HEK293 (cell line): Measurements from ENCODE around the gene CRACR2A.

Experiments used
- CTCF ChIA-PET: fragments of 350-600 bp; formaldehyde crosslinking; extraction: SDS; loops from one replicate; lab custom pipeline; 2021; ENCODE audit warnings: antibody characterized with exemption; lab: Yijun Ruan, JAX
- POLR2A ChIA-PET: fragments of 300-600 bp; formaldehyde crosslinking; extraction: SDS; loops from one replicate; lab custom pipeline; 2020; ENCODE audit warnings: antibody characterized with exemption, inconsistent platforms; lab: Yijun Ruan, JAX
- H3K27ac ChIP-seq: fragments of 200-500 bp; sonication (Bioruptor generic); 2 replicates; pipeline ENCODE4 v1.5.1; 2014; ENCODE audit warnings: low read depth, low read length, control low read depth, inconsistent platforms; ENCODE audit errors: extremely low read depth
- H3K36me3 ChIP-seq, 2 experiments: fragments of 200-500 bp in 1 of 2; sonication (Bioruptor generic) in 1 of 2; 1 replicate in 1 of 2; 2 replicates in 1 of 2; pipeline ENCODE4 v1.5.1; 2014 to 2017; ENCODE audit warnings: inconsistent platforms in 2 of 2, low read length in 2 of 2; ENCODE audit not compliant: control insufficient read depth in 2 of 2, insufficient read depth in 1 of 2
- H3K4me1 ChIP-seq: fragments of 200-500 bp; sonication (Bioruptor generic); 2 replicates; pipeline ENCODE4 v1.5.1; 2014; ENCODE audit warnings: mild to moderate bottlenecking, low read length, inconsistent platforms; ENCODE audit not compliant: control insufficient read depth, insufficient read depth
- H3K4me3 ChIP-seq: 2 replicates; pipeline ENCODE4 v1.5.1; 2011; ENCODE audit warnings: low read depth, mild to moderate bottlenecking, control low read depth, low read length, moderate library complexity
- H3K9me3 ChIP-seq: fragments of 200-500 bp; sonication (Bioruptor generic); 2 replicates; pipeline ENCODE4 v1.5.1; 2014; ENCODE audit warnings: low read depth, low read length, inconsistent platforms; ENCODE audit not compliant: control insufficient read depth, insufficient read depth
- WT1 ChIP-seq: fragments of 450-650 bp; formaldehyde crosslinking; IDR thresholded peaks from 2 replicates; pipeline ENCODE4 v1.5.1; 2016; ENCODE audit warnings: missing biosample characterization, missing genetic modification characterization
- YY1 ChIP-seq: fragments of 450-650 bp; formaldehyde crosslinking; IDR thresholded peaks from 2 replicates; pipeline ENCODE4 v1.5.1; 2018; ENCODE audit warnings: missing biosample characterization, missing genetic modification characterization
- ZFP41 ChIP-seq: fragments of 450-650 bp; formaldehyde crosslinking; IDR thresholded peaks from 2 replicates; pipeline ENCODE4 v1.5.1; 2016; ENCODE audit warnings: missing biosample characterization, missing genetic modification characterization, borderline replicate concordance
- ZIC2 ChIP-seq: fragments of 450-650 bp; formaldehyde crosslinking; IDR thresholded peaks from 2 replicates; pipeline ENCODE4 v1.5.1; 2016; ENCODE audit warnings: missing biosample characterization, missing genetic modification characterization
- ZNF133 ChIP-seq: fragments of 450-650 bp; formaldehyde crosslinking; IDR thresholded peaks from 2 replicates; pipeline ENCODE4 v1.5.1; 2016; ENCODE audit warnings: missing biosample characterization, missing genetic modification characterization
- ZNF140 ChIP-seq: fragments of 450-650 bp; formaldehyde crosslinking; IDR thresholded peaks from 2 replicates; pipeline ENCODE4 v1.5.1; 2016; ENCODE audit warnings: missing biosample characterization, missing genetic modification characterization
- ZNF274 ChIP-seq, 2 experiments: fragments of 200-500 bp in 1 of 2; fragments of 450-650 bp in 1 of 2; sonication (Bioruptor generic) in 1 of 2; formaldehyde crosslinking in 1 of 2; IDR thresholded peaks; 2 replicates each; pipeline versions ENCODE4 v1.5.1 to v1.6.1; 2014 to 2016; ENCODE audit warnings: borderline replicate concordance in 1 of 2, inconsistent platforms in 1 of 2, low read length in 1 of 2, missing biosample characterization in 1 of 2, missing genetic modification characterization in 1 of 2
- ZNF311 ChIP-seq: fragments of 450-650 bp; formaldehyde crosslinking; IDR thresholded peaks from 2 replicates; pipeline ENCODE4 v1.5.1; 2017; ENCODE audit warnings: missing biosample characterization, missing genetic modification characterization, borderline replicate concordance
- ZNF354C ChIP-seq: fragments of 450-650 bp; formaldehyde crosslinking; IDR thresholded peaks from 2 replicates; pipeline ENCODE4 v1.5.1; 2016; ENCODE audit warnings: missing biosample characterization, missing genetic modification characterization, low read depth, borderline replicate concordance
- ZNF394 ChIP-seq: fragments of 450-650 bp; formaldehyde crosslinking; IDR thresholded peaks from 2 replicates; pipeline ENCODE4 v1.5.1; 2016; ENCODE audit warnings: missing biosample characterization, missing genetic modification characterization, mild to moderate bottlenecking, moderate library complexity, borderline replicate concordance
- ZNF48 ChIP-seq: fragments of 450-650 bp; formaldehyde crosslinking; IDR thresholded peaks from 2 replicates; pipeline ENCODE4 v1.5.1; 2016; ENCODE audit warnings: missing biosample characterization, missing genetic modification characterization
- ZNF544 ChIP-seq: fragments of 450-650 bp; formaldehyde crosslinking; IDR thresholded peaks from 2 replicates; pipeline ENCODE4 v1.5.0; 2017; ENCODE audit warnings: missing biosample characterization, missing genetic modification characterization
- ZNF629 ChIP-seq: fragments of 450-650 bp; formaldehyde crosslinking; IDR thresholded peaks from 2 replicates; pipeline ENCODE4 v1.5.1; 2017; ENCODE audit warnings: missing biosample characterization, missing genetic modification characterization
- ZNF658 ChIP-seq: fragments of 450-650 bp; formaldehyde crosslinking; IDR thresholded peaks from 2 replicates; pipeline ENCODE4; 2016; ENCODE audit warnings: missing biosample characterization, missing genetic modification characterization
- ZNF677 ChIP-seq: fragments of 450-650 bp; IDR thresholded peaks from 2 replicates; pipeline ENCODE4 v1.5.0; 2018; ENCODE audit warnings: missing biosample characterization, mild to moderate bottlenecking, missing genetic modification characterization, moderate library complexity
- TF ChIP-seq, protein P1 (sequence below): fragments of 450-650 bp; IDR thresholded peaks from 2 replicates; pipeline ENCODE4 v1.5.1; 2018; ENCODE audit warnings: missing biosample characterization, mild to moderate bottlenecking, missing genetic modification characterization
- TF ChIP-seq, protein P2 (sequence below): fragments of 450-650 bp; formaldehyde crosslinking; IDR thresholded peaks from 2 replicates; pipeline ENCODE4 v1.5.1; 2016; ENCODE audit warnings: missing biosample characterization, missing genetic modification characterization
- TF ChIP-seq, protein P3 (sequence below): fragments of 450-650 bp; formaldehyde crosslinking; IDR thresholded peaks from 2 replicates; pipeline ENCODE4 v1.5.0; 2017; ENCODE audit warnings: missing biosample characterization, missing genetic modification characterization, borderline replicate concordance
- TF ChIP-seq, protein P4 (sequence below): fragments of 450-650 bp; formaldehyde crosslinking; IDR thresholded peaks from 2 replicates; pipeline ENCODE4 v1.5.1; 2016; ENCODE audit warnings: missing biosample characterization, missing genetic modification characterization

CRACR2A gene

DNA sequence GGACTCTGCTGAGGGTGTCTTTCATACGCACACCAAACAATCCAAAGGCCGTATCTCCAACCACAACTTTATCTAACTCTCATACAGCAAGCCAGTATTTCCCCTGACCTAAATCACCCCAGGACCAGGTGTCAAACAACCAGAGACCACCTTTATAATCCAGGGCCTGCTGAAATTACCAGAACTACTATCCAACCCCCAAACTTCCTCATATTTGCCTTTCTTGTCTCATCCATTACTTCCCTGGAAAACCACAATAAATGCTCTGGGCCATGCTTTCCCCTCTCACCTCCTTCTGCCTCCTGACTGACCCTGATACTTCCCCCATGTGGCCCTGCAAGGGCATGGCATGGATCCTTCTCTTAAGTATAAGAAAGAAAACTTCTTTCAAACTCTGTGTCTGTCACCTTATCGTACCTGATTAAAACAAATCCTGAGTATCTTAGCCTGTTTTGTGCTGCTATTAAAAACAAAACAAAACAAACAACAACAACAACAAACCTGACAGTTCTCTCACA, 44.7 kb upstream of the CRACR2A start:
- POLR2A ChIA-PET: no interaction called here
- CTCF ChIA-PET: interaction anchor here (1.3 to 1.9 kb wide), 2 partner anchors 11 to 497 kb away, joined by 3 to 8 read pairs; no protein-coding TSS in a partner anchor

DNA sequence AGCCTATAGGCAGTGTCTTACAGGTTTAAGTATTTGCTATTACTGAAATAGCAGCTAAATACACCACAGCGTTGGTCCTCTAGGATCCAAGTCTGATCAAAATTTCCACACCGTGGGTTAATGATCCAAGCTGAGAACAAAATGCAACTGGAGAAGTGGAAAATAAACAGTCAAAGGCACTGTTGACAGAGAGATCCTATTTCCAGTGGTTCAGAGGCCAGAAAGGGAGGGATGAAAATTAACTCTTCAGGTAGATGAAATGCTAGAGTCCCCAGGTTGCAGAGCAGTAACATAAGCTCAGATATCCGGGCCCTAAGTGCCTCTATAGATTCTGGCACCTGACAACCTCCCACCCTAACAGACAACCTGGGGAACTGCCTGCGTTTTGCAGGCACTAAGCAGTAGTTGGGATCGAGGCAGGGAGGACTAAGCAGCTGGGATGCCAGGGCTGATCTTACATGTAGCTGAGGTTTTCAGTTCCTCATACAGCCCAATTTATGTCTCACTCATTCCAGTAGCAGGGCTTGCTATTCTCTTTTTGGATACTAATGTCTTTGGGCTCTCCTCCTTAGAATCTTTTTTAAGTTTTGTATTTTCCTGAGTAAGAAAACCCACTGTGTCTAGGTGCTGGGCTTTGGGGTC, 42.7 kb upstream of the CRACR2A start:
- Histone ChIP-seq H3K27ac (no peak overlapping the region), H3K36me3 (no peaks in the 10 kb centered on the region), H3K4me3 (no peak overlapping the region), H3K4me1 (no peaks in the 10 kb centered on the region), H3K9me3 (no peaks in the 10 kb centered on the region)
- TF ChIP-seq ZNF354C (tag by site-specific recombination) (no peak), ZNF629 (tag by site-specific recombination) (no peak), WT1 (tag by site-specific recombination) (peak; percentile 33; the same call in 1 of the 2 replicates), ZNF677 (tag by site-specific recombination) (peak; percentile 71; the same call in 1 of the 2 replicates)
- TF ChIP-seq, protein P1, sequence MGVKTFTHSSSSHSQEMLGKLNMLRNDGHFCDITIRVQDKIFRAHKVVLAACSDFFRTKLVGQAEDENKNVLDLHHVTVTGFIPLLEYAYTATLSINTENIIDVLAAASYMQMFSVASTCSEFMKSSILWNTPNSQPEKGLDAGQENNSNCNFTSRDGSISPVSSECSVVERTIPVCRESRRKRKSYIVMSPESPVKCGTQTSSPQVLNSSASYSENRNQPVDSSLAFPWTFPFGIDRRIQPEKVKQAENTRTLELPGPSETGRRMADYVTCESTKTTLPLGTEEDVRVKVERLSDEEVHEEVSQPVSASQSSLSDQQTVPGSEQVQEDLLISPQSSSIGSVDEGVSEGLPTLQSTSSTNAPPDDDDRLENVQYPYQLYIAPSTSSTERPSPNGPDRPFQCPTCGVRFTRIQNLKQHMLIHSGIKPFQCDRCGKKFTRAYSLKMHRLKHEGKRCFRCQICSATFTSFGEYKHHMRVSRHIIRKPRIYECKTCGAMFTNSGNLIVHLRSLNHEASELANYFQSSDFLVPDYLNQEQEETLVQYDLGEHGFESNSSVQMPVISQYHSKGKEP (tag by site-specific recombination): no peak
- TF ChIP-seq, protein P2, sequence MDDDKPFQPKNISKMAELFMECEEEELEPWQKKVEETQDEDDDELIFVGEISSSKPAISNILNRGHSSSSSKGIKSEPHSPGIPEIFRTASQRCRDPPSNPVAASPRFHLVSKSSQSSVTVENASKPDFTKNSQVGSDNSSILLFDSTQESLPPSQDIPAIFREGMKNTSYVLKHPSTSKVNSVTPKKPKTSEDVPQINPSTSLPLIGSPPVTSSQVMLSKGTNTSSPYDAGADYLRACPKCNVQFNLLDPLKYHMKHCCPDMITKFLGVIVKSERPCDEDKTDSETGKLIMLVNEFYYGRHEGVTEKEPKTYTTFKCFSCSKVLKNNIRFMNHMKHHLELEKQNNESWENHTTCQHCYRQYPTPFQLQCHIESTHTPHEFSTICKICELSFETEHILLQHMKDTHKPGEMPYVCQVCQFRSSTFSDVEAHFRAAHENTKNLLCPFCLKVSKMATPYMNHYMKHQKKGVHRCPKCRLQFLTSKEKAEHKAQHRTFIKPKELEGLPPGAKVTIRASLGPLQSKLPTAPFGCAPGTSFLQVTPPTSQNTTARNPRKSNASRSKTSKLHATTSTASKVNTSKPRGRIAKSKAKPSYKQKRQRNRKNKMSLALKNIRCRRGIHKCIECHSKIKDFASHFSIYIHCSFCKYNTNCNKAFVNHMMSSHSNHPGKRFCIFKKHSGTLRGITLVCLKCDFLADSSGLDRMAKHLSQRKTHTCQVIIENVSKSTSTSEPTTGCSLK (tag by site-specific recombination): no peak
- POLR2A ChIA-PET: no interaction called here
- CTCF ChIA-PET: interaction anchor here (0.6 to 3.6 kb wide), 5 partner anchors 8 to 504 kb away, joined by 3 to 22 read pairs (median 6); no protein-coding TSS in a partner anchor

More for the DNA sequence above, 44.7 kb upstream of the CRACR2A start:
- Histone ChIP-seq H3K4me3 (no peak overlapping the region), H3K27ac (no peak overlapping the region), H3K36me3 (no peaks in the 10 kb centered on the region), H3K9me3 (no peaks in the 10 kb centered on the region), H3K4me1 (no peaks in the 10 kb centered on the region)
- TF ChIP-seq ZNF140: no peak
- TF ChIP-seq, protein P3, sequence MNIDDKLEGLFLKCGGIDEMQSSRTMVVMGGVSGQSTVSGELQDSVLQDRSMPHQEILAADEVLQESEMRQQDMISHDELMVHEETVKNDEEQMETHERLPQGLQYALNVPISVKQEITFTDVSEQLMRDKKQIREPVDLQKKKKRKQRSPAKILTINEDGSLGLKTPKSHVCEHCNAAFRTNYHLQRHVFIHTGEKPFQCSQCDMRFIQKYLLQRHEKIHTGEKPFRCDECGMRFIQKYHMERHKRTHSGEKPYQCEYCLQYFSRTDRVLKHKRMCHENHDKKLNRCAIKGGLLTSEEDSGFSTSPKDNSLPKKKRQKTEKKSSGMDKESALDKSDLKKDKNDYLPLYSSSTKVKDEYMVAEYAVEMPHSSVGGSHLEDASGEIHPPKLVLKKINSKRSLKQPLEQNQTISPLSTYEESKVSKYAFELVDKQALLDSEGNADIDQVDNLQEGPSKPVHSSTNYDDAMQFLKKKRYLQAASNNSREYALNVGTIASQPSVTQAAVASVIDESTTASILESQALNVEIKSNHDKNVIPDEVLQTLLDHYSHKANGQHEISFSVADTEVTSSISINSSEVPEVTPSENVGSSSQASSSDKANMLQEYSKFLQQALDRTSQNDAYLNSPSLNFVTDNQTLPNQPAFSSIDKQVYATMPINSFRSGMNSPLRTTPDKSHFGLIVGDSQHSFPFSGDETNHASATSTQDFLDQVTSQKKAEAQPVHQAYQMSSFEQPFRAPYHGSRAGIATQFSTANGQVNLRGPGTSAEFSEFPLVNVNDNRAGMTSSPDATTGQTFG (tag by site-specific recombination): no peak
- TF ChIP-seq, protein P4, sequence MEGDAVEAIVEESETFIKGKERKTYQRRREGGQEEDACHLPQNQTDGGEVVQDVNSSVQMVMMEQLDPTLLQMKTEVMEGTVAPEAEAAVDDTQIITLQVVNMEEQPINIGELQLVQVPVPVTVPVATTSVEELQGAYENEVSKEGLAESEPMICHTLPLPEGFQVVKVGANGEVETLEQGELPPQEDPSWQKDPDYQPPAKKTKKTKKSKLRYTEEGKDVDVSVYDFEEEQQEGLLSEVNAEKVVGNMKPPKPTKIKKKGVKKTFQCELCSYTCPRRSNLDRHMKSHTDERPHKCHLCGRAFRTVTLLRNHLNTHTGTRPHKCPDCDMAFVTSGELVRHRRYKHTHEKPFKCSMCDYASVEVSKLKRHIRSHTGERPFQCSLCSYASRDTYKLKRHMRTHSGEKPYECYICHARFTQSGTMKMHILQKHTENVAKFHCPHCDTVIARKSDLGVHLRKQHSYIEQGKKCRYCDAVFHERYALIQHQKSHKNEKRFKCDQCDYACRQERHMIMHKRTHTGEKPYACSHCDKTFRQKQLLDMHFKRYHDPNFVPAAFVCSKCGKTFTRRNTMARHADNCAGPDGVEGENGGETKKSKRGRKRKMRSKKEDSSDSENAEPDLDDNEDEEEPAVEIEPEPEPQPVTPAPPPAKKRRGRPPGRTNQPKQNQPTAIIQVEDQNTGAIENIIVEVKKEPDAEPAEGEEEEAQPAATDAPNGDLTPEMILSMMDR (tag by site-specific recombination): 0 out of 2 replicates have a peak, but pooled peaks have one; percentile 9

DNA sequence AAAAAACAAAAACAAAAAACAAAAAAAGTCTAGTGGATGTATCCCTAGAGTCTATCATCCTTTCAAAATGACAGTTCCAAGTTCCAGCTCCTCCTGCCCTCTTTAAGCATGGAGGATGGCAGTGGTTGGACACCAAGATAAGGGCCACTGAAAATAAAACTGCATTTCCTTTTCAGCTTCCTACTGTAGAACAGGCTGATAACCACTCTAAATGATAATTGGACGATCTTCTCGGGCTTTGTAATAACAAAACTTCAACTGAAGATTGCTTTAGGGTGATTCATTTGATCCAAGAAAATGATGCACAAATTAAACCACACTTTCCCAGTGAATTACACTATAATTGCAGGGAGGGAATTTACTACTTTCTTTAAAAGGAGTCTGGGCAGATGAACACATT, 42.2 kb upstream of the CRACR2A start:
- H3K36me3 ChIP-seq: no peaks in the 10 kb centered on the region
- ChIA-PET CTCF (interaction anchor here (0.6 to 3.6 kb wide), 5 partner anchors 9 to 521 kb away, joined by 3 to 22 read pairs (median 6); no protein-coding TSS in a partner anchor), POLR2A (no interaction called here)
- H3K27ac ChIP-seq: no peak overlapping the region
- no peak overlapping the region for H3K4me3 ChIP-seq
- no peaks in the 10 kb centered on the region for H3K9me3 ChIP-seq
- no peaks in the 10 kb centered on the region for H3K4me1 ChIP-seq
- TF ChIP-seq YY1 (no peak), ZNF658 (tag by site-specific recombination) (no peak), ZNF394 (no peak), ZNF544 (no peak), ZNF311 (tag by site-specific recombination) (no peak), ZNF354C (tag by site-specific recombination) (no peak), ZNF48 (no peak), ZNF274 (IDR thresholded peaks at IDR 0.05; ENCODE audit: low read length) (no peak), ZNF274 (tag by site-specific recombination; IDR thresholded peaks at IDR 0.05; ENCODE audit: borderline replicate concordance) (no peak), ZIC2 (tag by site-specific recombination) (no peak), ZNF133 (tag by site-specific recombination) (no peak), ZFP41 (no peak)
